HepG2 (cell line): ENCODE data around the gene SPAG7. TPM values are rescaled to one million over a fixed set of nuclear protein-coding genes. Genes with fewer than 3 reads are reported as not detected.
A peak's percentile ranks its signal among the peaks of the same experiment; 100 is the strongest.

Experiments used
- AKAP8 ChIP-seq: sonication (generic); formaldehyde crosslinking; IDR thresholded peaks from 2 replicates; pipeline ENCODE4 v1.5.1; 2020; ENCODE audit warnings: mild to moderate bottlenecking, missing genetic modification reagents
- CEBPB ChIP-seq: IDR thresholded peaks from 2 replicates; pipeline ENCODE4 v1.6.1; 2011; ENCODE audit warnings: low read depth, low read length, improper control_type of control experiment, borderline replicate concordance
- DNMT3B ChIP-seq: conservative IDR thresholded peaks from 2 replicates; pipeline ENCODE4 v1.6.1; 2016; ENCODE audit warnings: missing biosample characterization, control low read depth
- FOXC1 ChIP-seq: sonication (generic); formaldehyde crosslinking; IDR thresholded peaks from 2 replicates; pipeline ENCODE4 v1.8.0; 2022; ENCODE audit warnings: mild to moderate bottlenecking, missing genetic modification reagents, borderline replicate concordance
- HDAC6 ChIP-seq: fragments of 200-600 bp; sonication (generic); IDR thresholded peaks from 2 replicates; pipeline ENCODE4 v1.7.0; 2017; ENCODE audit warnings: mild to moderate bottlenecking, antibody characterized with exemption, low read length, low read depth
- HNF4A ChIP-seq: sonication (generic); formaldehyde crosslinking; IDR thresholded peaks from 2 replicates; pipeline ENCODE4 v1.4.0; 2020; ENCODE audit warnings: missing genetic modification reagents
- MAX ChIP-seq: IDR thresholded peaks from 2 replicates; pipeline ENCODE4 v1.6.1; 2012; ENCODE audit warnings: inconsistent platforms
- MAZ ChIP-seq, 2 experiments: sonication (generic) in 1 of 2; formaldehyde crosslinking in 1 of 2; IDR thresholded peaks; 2 replicates each; pipeline versions ENCODE4 v1.5.0 to v1.6.1; 2012 to 2020; ENCODE audit warnings: low read depth in 2 of 2, mild to moderate bottlenecking in 2 of 2, borderline replicate concordance in 1 of 2, improper control_type of control experiment in 1 of 2, low read length in 1 of 2, missing genetic modification reagents in 1 of 2, moderate library complexity in 1 of 2
- MXD4 ChIP-seq: IDR thresholded peaks from 2 replicates; pipeline ENCODE4 v1.6.1; 2016; ENCODE audit warnings: mild to moderate bottlenecking, missing biosample characterization, missing genetic modification reagents
- NFYC ChIP-seq: IDR thresholded peaks from 2 replicates; pipeline ENCODE4 v1.6.1; 2016; ENCODE audit warnings: missing genetic modification reagents, missing compliant biosample characterization
- SALL2 ChIP-seq: sonication (generic); formaldehyde crosslinking; IDR thresholded peaks from 2 replicates; pipeline ENCODE4 v1.8.1; 2023; ENCODE audit warnings: mild to moderate bottlenecking, missing genetic modification reagents, inconsistent platforms
- ZBED4 ChIP-seq: sonication (generic); formaldehyde crosslinking; IDR thresholded peaks from 2 replicates; pipeline ENCODE4 v1.4.0; 2020; ENCODE audit warnings: missing genetic modification reagents, borderline replicate concordance
- ZBTB38 ChIP-seq: sonication (generic); formaldehyde crosslinking; IDR thresholded peaks from 2 replicates; pipeline ENCODE4 v1.5.1; 2020; ENCODE audit warnings: mild to moderate bottlenecking, missing genetic modification reagents
- ZBTB7B ChIP-seq: sonication (generic); formaldehyde crosslinking; IDR thresholded peaks from 2 replicates; pipeline ENCODE4 v1.4.0; 2020; ENCODE audit warnings: missing genetic modification reagents
- ZNF407 ChIP-seq: sonication (generic); formaldehyde crosslinking; IDR thresholded peaks from one replicate; pipeline ENCODE4 v1.5.1; 2020; ENCODE audit warnings: mild to moderate bottlenecking, missing genetic modification reagents; ENCODE audit errors: not compliant biosample characterization
- ZNF616 ChIP-seq: sonication (generic); formaldehyde crosslinking; IDR thresholded peaks from 2 replicates; pipeline ENCODE4 v1.5.0; 2020; ENCODE audit warnings: low read depth, mild to moderate bottlenecking, missing genetic modification reagents
- ZNF644 ChIP-seq: IDR thresholded peaks from 2 replicates; pipeline ENCODE4 v1.6.1; 2016; ENCODE audit warnings: low read depth
- polyA plus RNA-seq, 8 experiments: library from polyadenylated mRNA; depleted of rRNA in 3 of 8; stranded (reverse) in 7 of 8; unstranded in 1 of 8; fragments of >200 nt; fragmentation: Illumina TruSeq in 4 of 8; extraction: Trizol in 4 of 8; gene quantifications; 2 replicates each; pipeline versions ENCODE4 v1.2.1 to v1.2.3, GENCODE V29; 2011 to 2016; ENCODE audit warnings: low read depth in 4 of 8, missing spikeins in 1 of 8, mixed read lengths in 1 of 8; ENCODE audit not compliant: insufficient read depth in 1 of 8
- total RNA-seq, 5 experiments: library from RNA; depleted of rRNA; stranded (reverse); fragments of >200 nt; fragmentation: Illumina TruSeq; extraction: Trizol; gene quantifications; 2 replicates each; pipeline ENCODE4 v1.2.3, GENCODE V29; 2016; ENCODE audit warnings: low read depth in 1 of 5

Gene SPAG7
- total and polyA plus RNA-seq, 2 of the 13 experiments (the other 11 are each of a cell fraction or from before 2014, with no cell fraction given), result 51.0 to 59.0 TPM

GRCh38 chr17:4947411-4948165, 20.0 kb downstream of the SPAG7 start (continued):
- no peak for TF ChIP-seq MAZ (IDR thresholded peaks at IDR 0.05; ENCODE audit: borderline replicate concordance, low read depth, low read length)
- TF ChIP-seq MAZ (CRISPR knock-in tag; IDR thresholded peaks at IDR 0.05; ENCODE audit: low read depth), result peak; percentile 74
- no peak; the same call in 1 of the 2 replicates for TF ChIP-seq SALL2 (CRISPR knock-in tag)
- TF ChIP-seq MAX, result peak; percentile 77
- TF ChIP-seq ZNF616 (CRISPR knock-in tag), result peak; percentile 9; the same call in 1 of the 2 replicates
- no peak for TF ChIP-seq DNMT3B (CRISPR knock-in tag)
- peak; percentile 68 for TF ChIP-seq ZNF407 (CRISPR knock-in tag)
- TF ChIP-seq NFYC, result no peak
- no peak for TF ChIP-seq ZNF644
- no peak for TF ChIP-seq HDAC6
- 0 out of 2 replicates have a peak, but pooled peaks have one; percentile 22 for TF ChIP-seq ZBTB7B (CRISPR knock-in tag)
- TF ChIP-seq CEBPB, result no peak
- peak; percentile 54; the same call in 1 of the 2 replicates for TF ChIP-seq ZBTB38 (CRISPR knock-in tag)
- TF ChIP-seq FOXC1 (CRISPR knock-in tag), result peak; percentile 22; the same call in 1 of the 2 replicates
- 0 out of 2 replicates have a peak, but pooled peaks have one; percentile 51 for TF ChIP-seq AKAP8 (CRISPR knock-in tag)
- TF ChIP-seq ZBED4, result 0 out of 2 replicates have a peak, but pooled peaks have one; percentile 8
- TF ChIP-seq HNF4A (CRISPR knock-in tag), result 0 out of 2 replicates have a peak, but pooled peaks have one; percentile 7
- peak; percentile 62; the same call in 1 of the 2 replicates for TF ChIP-seq MXD4 (CRISPR knock-in tag)
